HepG2 (cell line): ENCODE data around the gene ANKRD44. TPM values are rescaled to one million over a fixed set of nuclear protein-coding genes. Genes with fewer than 3 reads are reported as not detected.
A peak's percentile ranks its signal among the peaks of the same experiment; 100 is the strongest.

Source experiments
- ARID3A ChIP-seq: IDR thresholded peaks from 2 replicates; pipeline ENCODE4 v1.6.1; 2012; ENCODE audit warnings: low read depth, low read length, improper control_type of control experiment
- ATF4 ChIP-seq, 2 experiments: fragments of 450-650 bp in 1 of 2; sonication (generic) in 1 of 2; formaldehyde crosslinking; IDR thresholded peaks; 2 replicates each; pipeline versions ENCODE4 v1.5.0 to v1.8.0; 2020 to 2022; ENCODE audit warnings: mild to moderate bottlenecking in 1 of 2, missing genetic modification reagents in 1 of 2
- CTCF ChIP-seq: sonication (generic); formaldehyde crosslinking; IDR thresholded peaks from 2 replicates; pipeline ENCODE4 v1.5.0; 2020; ENCODE audit warnings: mild to moderate bottlenecking, missing genetic modification reagents, moderate library complexity
- DR1 ChIP-seq: sonication (generic); formaldehyde crosslinking; IDR thresholded peaks from 2 replicates; pipeline ENCODE4 v1.8.0; 2021; ENCODE audit warnings: mild to moderate bottlenecking, missing genetic modification reagents, inconsistent platforms
- ELF4 ChIP-seq: sonication (generic); formaldehyde crosslinking; IDR thresholded peaks from 2 replicates; pipeline ENCODE4 v1.5.0; 2020; ENCODE audit warnings: missing genetic modification reagents, mild to moderate bottlenecking, moderate library complexity, borderline replicate concordance
- FOXM1 ChIP-seq: sonication (generic); formaldehyde crosslinking; IDR thresholded peaks from 2 replicates; pipeline ENCODE4 v1.5.0; 2020; ENCODE audit warnings: missing genetic modification reagents
- GMEB2 ChIP-seq: IDR thresholded peaks from 2 replicates; pipeline ENCODE4 v1.6.1; 2016; ENCODE audit warnings: missing biosample characterization, missing genetic modification reagents, low read depth
- GTF2F1 ChIP-seq: fragments of 150-350 bp; IDR thresholded peaks from 2 replicates; pipeline ENCODE4 v1.6.1; 2014; ENCODE audit warnings: low read length
- HOXA3 ChIP-seq: sonication (generic); formaldehyde crosslinking; IDR thresholded peaks from 2 replicates; pipeline ENCODE4 v1.5.0; 2020; ENCODE audit warnings: missing genetic modification reagents
- KLF12 ChIP-seq: sonication (generic); formaldehyde crosslinking; IDR thresholded peaks from 2 replicates; pipeline ENCODE4 v1.4.0; 2020; ENCODE audit warnings: missing genetic modification reagents, borderline replicate concordance
- RAD21 ChIP-seq: fragments of 450-650 bp; formaldehyde crosslinking; IDR thresholded peaks from 2 replicates; pipeline ENCODE4 v1.5.0; 2020; ENCODE audit warnings: mild to moderate bottlenecking
- RXRA ChIP-seq: sonication (generic); formaldehyde crosslinking; IDR thresholded peaks from 2 replicates; pipeline ENCODE4 v1.5.1; 2020; ENCODE audit warnings: missing genetic modification reagents
- SMC3 ChIP-seq: IDR thresholded peaks from 2 replicates; pipeline ENCODE4 v1.6.1; 2011; ENCODE audit warnings: low read length, improper control_type of control experiment
- TEAD2 ChIP-seq: sonication (generic); formaldehyde crosslinking; IDR thresholded peaks from 2 replicates; pipeline ENCODE4 v1.9.0; 2021; ENCODE audit warnings: missing genetic modification reagents
- TFAP4 ChIP-seq: sonication (generic); IDR thresholded peaks from 2 replicates; pipeline ENCODE4 v1.6.1; 2016; ENCODE audit warnings: low read depth, borderline replicate concordance
- TOE1 ChIP-seq: sonication (generic); formaldehyde crosslinking; IDR thresholded peaks from 2 replicates; pipeline ENCODE4 v1.4.0; 2020; ENCODE audit warnings: mild to moderate bottlenecking, missing genetic modification reagents
- ZBTB46 ChIP-seq: sonication (generic); formaldehyde crosslinking; IDR thresholded peaks from 2 replicates; pipeline ENCODE4 v1.4.0; 2020; ENCODE audit warnings: mild to moderate bottlenecking, missing genetic modification reagents, borderline replicate concordance
- ZNF337 ChIP-seq: sonication (generic); formaldehyde crosslinking; IDR thresholded peaks from 2 replicates; pipeline ENCODE4 v1.5.1; 2020; ENCODE audit warnings: missing genetic modification reagents, low read depth, mild to moderate bottlenecking, borderline replicate concordance
- ZNF34 ChIP-seq: sonication (generic); formaldehyde crosslinking; IDR thresholded peaks from 2 replicates; pipeline ENCODE4 v1.4.0; 2020; ENCODE audit warnings: mild to moderate bottlenecking, missing genetic modification reagents, borderline replicate concordance
- ZNF362 ChIP-seq: sonication (generic); formaldehyde crosslinking; IDR thresholded peaks from 2 replicates; pipeline ENCODE4 v1.4.0; 2020; ENCODE audit warnings: missing genetic modification reagents, mild to moderate bottlenecking, borderline replicate concordance
- polyA plus RNA-seq, 8 experiments: library from polyadenylated mRNA; depleted of rRNA in 3 of 8; stranded (reverse) in 7 of 8; unstranded in 1 of 8; fragments of >200 nt; fragmentation: Illumina TruSeq in 4 of 8; extraction: Trizol in 4 of 8; gene quantifications; 2 replicates each; pipeline versions ENCODE4 v1.2.1 to v1.2.3, GENCODE V29; 2011 to 2016; ENCODE audit warnings: low read depth in 4 of 8, missing spikeins in 1 of 8, mixed read lengths in 1 of 8; ENCODE audit not compliant: insufficient read depth in 1 of 8
- total RNA-seq, 5 experiments: library from RNA; depleted of rRNA; stranded (reverse); fragments of >200 nt; fragmentation: Illumina TruSeq; extraction: Trizol; gene quantifications; 2 replicates each; pipeline ENCODE4 v1.2.3, GENCODE V29; 2016; ENCODE audit warnings: low read depth in 1 of 5

ANKRD44 gene
- total and polyA plus RNA-seq, 2 of the 13 experiments (the other 11 are each of a cell fraction or from before 2014, with no cell fraction given) = 0.04 to 0.11 TPM

- TF ChIP-seq ZBTB46 (CRISPR knock-in tag) = no peak
- no peak for TF ChIP-seq GMEB2 (CRISPR knock-in tag)
- no peak for TF ChIP-seq RXRA (CRISPR knock-in tag)
- no peak for TF ChIP-seq GTF2F1
- TF ChIP-seq ZNF337 = no peak
- TF ChIP-seq TEAD2 (CRISPR knock-in tag) = no peak
- peak; percentile 48; the same call in 1 of the 2 replicates for TF ChIP-seq RAD21
- peak; percentile 57 for TF ChIP-seq CTCF (CRISPR knock-in tag)
- peak; percentile 56; the same call in 1 of the 2 replicates for TF ChIP-seq ARID3A
- 0 out of 4 replicates have a peak, but pooled peaks of 1 of the 2 experiments have one; percentile 14 for TF ChIP-seq ATF4 (CRISPR knock-in tag; IDR thresholded peaks at IDR 0.05)
- TF ChIP-seq HOXA3 (CRISPR knock-in tag) = no peak
- peak; percentile 65 for TF ChIP-seq SMC3
- peak; percentile 86; the same call in 1 of the 2 replicates for TF ChIP-seq TFAP4
- no peak for TF ChIP-seq ZNF34 (CRISPR knock-in tag)
- TF ChIP-seq DR1 (CRISPR knock-in tag) = no peak
- TF ChIP-seq KLF12 = no peak
- no peak for TF ChIP-seq ZNF362 (CRISPR knock-in tag)
- no peak for TF ChIP-seq TOE1 (CRISPR knock-in tag)
- TF ChIP-seq FOXM1 = no peak
- TF ChIP-seq ELF4 (CRISPR knock-in tag) = no peak
Observed at GRCh38 chr2:197075754-197076337, 234.7 kb downstream of the ANKRD44 start (continued).
